HG03280 (cell line): ENCODE measurements around the gene ARID1A.

Experiments
- ATAC-seq: cut with Tn5 transposase; IDR thresholded peaks from one replicate; pipeline ENCODE4 v1.9.1; 2021; ENCODE audit warnings: mild to moderate bottlenecking, moderate library complexity; ENCODE audit not compliant: unreplicated experiment

The ARID1A gene

DNA sequence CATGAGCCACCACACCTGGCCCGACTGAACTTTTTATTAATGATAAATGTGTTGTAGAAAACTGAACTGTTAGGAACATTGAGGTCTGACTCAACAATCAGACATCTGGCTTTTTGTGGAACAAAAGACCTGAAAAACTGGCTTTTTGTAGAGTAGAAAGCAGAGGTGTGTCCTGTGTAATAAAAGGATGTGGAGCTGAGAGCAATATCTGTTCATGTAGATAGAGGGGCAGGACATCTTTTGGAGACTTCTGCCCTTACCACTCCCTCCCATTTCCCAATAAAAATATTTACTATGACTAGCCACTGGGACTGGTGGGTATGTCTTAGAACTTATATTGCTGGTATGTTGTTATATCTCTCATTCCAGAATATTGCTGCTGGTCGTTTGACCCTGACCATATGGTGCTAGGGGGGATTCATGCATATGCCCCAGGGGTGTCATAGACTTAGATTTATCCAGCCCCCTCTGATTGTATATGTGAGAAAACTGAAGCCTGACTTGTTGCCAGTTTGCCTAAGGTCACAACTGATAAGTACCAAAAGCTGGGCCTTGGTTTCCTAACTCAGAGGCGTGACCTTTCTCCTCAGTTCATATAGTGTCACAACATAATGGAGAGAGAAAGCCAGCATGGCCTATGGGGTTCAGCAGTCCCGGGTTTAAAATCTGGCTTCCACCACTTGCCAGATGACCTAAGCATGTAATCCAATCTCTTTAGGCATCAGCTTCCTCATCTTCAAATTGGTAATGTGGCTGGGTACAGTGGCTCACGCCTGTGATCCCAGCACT lies 58.5 kb downstream of the ARID1A start:
- ATAC-seq: no peak

DNA sequence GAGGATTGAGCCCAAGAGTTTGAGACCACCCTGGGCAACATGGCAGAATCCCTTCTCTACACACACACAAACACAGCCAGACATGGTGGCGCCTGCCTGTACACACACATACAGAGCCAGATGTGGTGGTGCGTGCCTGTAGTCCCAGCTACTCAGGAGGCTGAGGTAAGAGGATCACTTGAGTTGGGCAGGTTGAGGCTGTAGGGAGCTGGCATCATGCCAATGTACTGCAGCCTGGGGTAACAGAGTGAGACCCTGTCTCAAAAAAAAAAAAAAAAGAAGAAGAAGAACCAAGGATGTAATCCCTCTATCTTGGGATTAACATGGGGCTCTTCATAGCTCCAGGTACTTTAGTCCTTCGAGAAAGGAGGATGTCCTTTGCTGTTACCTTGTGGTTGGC lies 62.5 kb downstream of the ARID1A start:
- ATAC-seq: no peak

DNA sequence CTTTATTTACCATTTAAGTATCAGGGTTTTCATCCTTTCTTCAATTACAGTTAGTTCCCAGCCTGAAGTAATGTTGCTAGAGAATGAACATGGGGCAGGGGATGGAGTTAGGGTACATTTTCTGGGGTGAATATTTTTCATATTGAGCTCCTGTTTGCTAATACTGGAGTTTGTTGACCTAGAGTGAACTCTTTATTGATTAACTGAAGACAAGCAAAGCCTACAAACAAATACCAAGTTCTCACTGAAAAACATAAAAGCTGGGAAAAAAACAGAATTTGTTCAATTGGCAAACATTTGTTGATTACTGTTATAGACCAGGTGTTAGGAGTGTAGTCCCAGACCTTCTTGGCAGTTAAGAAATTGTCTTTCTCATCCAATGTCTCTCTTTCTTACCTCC lies 63.7 kb downstream of the ARID1A start:
- no peak for ATAC-seq

DNA sequence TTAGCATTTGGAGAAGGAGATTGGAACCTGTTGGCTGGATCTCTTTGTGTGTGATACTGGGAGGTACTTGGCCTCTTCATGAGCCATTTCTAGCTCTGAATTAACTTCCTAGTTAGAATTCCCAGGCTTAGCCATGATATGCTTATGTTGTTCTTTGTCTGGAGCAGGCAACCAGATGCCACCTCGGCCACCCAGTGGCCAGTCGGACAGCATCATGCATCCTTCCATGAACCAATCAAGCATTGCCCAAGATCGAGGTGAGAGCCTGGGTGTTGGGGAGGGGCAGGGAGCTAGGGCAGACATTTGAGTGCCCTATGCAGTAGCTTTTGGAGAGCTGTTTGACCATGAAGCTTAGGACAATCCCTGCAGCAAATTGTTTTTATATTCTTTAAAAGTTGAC lies 65.4 kb downstream of the ARID1A start:
- no peak for ATAC-seq

DNA sequence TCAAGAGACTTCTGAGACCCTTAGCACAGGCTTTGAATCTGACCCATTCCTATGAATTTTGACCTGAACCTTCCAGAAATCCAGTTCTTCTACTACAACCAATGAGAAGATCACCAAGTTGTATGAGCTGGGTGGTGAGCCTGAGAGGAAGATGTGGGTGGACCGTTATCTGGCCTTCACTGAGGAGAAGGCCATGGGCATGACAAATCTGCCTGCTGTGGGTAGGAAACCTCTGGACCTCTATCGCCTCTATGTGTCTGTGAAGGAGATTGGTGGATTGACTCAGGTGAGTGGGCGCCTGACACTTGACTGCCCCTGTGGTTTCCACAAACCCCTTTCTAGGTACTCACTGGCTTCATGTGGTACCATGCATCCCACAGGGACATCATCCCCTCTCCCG lies 71.9 kb downstream of the ARID1A start:
- ATAC-seq: no peak

DNA sequence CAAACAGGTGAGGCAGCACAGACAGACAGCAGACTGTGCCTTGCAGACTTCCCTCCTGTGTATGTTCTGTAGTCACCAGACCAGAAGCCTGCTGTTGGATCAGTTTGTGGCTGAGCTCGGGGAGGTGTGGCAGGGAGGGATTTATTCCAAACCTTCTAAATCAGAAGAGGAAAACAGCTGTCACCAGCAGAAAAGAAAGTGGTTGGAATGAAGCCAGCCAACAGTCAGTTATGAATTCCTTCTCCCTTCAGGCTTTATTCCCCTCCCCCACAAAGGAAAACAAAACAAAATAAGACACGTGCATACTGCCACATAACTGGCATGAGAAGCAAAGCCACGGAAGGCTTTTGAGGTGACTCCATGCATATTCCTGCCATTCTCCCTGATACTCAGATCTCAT lies 72.9 kb downstream of the ARID1A start:
- no peak for ATAC-seq

DNA sequence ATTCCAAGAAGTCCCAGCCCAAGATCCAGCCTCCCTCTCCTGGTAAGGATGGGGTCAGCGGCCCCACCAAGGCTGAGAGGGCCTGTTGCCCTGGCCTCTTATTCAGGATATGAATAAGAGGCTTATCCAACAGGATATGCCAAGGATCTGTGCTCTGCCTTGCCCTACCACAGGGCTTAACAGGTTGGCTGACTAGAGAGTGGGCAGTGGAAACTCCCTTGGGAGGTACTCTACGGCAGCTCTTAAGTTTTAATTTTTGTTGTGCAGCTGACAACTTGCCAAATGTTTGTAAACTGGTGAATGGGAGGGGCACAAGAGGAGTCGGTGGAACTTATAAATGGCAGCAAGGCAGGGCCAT lies 75.4 kb downstream of the ARID1A start:
- ATAC-seq: no peak

DNA sequence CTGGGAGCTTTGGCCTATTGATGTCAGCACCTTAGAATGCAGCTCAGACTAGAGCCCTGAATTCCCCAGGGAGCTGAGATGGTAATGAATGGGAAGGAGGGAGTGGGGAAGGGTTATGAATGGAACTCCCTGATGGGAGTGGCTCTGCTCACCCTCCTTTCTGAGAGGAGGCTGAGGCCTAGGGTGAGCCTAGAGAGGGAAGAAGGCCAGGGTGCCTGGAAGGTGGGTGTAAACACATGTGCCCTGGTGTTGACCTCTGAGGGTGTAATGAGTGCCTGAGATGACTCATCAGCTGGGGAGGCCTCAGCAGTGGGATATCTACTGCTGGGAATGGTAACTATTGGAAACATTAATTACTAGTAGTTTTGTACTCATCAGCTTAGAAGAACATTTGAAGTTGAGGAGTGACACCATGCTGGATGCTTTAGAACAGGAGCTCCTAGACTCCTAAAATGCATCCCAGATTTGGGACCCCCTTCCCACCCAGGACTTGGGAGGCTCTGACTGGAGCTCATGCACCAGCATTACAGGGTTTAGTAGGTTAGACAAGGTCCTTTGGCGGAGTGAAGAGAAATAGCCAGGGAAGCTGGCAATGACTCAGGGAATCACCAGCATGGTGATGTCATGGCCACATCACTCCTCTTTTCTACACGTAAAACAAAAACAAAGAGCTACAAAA lies 76.0 kb downstream of the ARID1A start:
- ATAC-seq: no peak

DNA sequence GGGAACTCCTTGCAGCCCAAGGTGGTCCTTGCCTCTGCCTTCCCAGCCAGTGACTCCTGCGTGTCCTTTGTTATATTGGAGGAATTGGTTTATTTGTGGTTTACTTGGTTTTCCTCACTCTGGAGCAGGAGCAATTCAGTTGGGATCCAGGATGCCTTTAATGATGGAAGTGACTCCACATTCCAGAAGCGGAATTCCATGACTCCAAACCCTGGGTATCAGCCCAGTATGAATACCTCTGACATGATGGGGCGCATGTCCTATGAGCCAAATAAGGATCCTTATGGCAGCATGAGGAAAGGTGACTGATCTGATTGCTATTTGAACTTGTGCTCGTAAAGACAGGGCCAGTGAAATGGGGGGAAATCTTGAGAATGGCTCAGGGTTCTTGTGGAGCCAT lies 76.9 kb downstream of the ARID1A start:
- no peak for ATAC-seq

DNA sequence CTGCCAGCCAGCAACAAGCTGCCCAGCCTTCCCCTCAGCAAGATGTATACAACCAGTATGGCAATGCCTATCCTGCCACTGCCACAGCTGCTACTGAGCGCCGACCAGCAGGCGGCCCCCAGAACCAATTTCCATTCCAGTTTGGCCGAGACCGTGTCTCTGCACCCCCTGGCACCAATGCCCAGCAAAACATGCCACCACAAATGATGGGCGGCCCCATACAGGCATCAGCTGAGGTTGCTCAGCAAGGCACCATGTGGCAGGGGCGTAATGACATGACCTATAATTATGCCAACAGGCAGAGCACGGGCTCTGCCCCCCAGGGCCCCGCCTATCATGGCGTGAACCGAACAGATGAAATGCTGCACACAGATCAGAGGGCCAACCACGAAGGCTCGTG lies 78.6 kb downstream of the ARID1A start:
- ATAC-seq: no peak

DNA sequence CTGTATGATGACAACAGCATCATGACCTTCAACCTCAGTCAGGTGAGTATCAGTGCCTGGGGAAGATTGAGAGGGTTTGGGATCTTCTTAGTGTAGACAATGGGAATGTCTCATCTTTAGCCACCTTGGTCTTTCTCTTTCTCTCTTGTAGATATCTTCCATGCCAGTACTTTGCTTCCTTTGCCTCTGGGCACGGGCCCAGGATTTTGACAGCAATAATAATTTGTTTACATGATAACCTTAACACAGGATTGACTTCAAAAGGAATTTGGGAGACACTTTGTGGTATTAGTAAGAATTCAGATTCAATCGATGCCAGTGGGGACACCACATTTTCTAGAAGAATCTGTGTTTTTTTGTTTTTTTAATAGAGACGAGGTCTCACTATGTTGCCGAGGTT lies 79.9 kb downstream of the ARID1A start:
- ATAC-seq: no peak

DNA sequence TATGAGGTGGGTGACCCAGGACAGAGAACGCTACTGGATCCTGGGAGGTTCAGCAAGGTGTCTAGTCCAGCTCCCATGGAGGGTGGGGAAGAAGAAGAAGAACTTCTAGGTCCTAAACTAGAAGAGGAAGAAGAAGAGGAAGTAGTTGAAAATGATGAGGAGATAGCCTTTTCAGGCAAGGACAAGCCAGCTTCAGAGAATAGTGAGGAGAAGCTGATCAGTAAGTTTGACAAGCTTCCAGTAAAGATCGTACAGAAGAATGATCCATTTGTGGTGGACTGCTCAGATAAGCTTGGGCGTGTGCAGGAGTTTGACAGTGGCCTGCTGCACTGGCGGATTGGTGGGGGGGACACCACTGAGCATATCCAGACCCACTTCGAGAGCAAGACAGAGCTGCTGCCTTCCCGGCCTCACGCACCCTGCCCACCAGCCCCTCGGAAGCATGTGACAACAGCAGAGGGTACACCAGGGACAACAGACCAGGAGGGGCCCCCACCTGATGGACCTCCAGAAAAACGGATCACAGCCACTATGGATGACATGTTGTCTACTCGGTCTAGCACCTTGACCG lies 83.4 kb downstream of the ARID1A start:
- no peak for ATAC-seq

DNA sequence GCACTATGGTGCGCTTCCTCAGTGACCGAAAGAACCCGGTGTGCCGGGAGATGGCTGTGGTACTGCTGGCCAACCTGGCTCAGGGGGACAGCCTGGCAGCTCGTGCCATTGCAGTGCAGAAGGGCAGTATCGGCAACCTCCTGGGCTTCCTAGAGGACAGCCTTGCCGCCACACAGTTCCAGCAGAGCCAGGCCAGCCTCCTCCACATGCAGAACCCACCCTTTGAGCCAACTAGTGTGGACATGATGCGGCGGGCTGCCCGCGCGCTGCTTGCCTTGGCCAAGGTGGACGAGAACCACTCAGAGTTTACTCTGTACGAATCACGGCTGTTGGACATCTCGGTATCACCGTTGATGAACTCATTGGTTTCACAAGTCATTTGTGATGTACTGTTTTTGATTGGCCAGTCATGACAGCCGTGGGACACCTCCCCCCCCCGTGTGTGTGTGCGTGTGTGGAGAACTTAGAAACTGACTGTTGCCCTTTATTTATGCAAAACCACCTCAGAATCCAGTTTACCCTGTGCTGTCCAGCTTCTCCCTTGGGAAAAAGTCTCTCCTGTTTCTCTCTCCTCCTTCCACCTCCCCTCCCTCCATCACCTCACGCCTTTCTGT lies 84.6 kb downstream of the ARID1A start:
- no peak for ATAC-seq

DNA sequence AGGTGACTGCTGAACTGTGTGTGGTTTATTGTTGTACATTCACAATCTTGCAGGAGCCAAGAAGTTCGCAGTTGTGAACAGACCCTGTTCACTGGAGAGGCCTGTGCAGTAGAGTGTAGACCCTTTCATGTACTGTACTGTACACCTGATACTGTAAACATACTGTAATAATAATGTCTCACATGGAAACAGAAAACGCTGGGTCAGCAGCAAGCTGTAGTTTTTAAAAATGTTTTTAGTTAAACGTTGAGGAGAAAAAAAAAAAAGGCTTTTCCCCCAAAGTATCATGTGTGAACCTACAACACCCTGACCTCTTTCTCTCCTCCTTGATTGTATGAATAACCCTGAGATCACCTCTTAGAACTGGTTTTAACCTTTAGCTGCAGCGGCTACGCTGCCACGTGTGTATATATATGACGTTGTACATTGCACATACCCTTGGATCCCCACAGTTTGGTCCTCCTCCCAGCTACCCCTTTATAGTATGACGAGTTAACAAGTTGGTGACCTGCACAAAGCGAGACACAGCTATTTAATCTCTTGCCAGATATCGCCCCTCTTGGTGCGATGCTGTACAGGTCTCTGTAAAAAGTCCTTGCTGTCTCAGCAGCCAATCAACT lies 85.5 kb downstream of the ARID1A start:
- no peak for ATAC-seq

DNA sequence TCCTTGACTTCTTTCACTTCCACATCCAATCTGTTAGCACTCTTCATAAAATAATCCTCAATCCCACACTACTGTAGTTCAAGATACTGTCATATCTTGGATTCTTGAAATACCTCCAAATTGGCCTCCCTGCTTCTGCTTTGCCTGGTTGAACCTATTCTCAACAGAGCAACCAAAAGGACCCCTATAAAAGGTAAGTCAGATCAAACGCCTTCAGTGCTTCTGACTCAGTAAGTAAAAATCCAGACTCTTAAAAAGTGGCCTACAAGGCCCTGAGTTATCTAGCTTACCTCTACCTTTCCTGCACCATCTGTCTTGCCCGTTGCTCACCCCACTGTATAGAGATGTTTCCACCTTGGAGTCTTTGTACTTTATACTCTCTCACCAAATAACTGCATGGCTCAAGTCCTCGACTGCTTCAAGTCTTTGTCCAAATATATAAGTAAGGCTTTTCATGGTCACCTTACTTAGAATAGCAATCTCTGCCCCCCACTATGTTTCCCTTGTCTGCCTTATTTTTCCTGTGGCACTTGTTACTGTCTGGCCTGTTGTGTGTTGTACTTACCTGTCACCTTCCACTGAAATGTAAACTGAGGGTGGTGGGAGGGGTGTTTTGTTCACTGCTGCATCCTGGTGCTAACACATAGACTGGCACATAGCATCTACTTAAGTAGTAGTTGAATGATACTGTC lies 86.9 kb downstream of the ARID1A start:
- ATAC-seq: no peak

DNA sequence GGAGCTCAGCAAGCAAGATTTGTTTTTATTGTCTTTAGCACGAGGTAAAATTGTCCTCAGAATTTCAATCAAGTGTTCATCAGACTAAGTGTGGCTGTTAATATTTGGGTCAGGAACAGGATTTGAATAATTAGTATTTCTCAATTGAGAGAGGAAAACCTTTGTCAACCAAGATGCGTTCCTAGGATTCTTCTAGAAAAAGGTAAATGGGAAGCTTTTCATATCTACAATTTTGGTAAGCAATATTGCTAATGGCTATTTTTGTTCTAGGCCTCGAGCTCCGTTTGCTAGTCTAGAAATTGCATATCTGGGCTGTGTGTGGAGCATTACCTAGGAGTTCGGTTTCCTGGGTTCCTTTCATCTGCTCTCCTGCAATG lies 87.8 kb downstream of the ARID1A start:
- no peak for ATAC-seq

DNA sequence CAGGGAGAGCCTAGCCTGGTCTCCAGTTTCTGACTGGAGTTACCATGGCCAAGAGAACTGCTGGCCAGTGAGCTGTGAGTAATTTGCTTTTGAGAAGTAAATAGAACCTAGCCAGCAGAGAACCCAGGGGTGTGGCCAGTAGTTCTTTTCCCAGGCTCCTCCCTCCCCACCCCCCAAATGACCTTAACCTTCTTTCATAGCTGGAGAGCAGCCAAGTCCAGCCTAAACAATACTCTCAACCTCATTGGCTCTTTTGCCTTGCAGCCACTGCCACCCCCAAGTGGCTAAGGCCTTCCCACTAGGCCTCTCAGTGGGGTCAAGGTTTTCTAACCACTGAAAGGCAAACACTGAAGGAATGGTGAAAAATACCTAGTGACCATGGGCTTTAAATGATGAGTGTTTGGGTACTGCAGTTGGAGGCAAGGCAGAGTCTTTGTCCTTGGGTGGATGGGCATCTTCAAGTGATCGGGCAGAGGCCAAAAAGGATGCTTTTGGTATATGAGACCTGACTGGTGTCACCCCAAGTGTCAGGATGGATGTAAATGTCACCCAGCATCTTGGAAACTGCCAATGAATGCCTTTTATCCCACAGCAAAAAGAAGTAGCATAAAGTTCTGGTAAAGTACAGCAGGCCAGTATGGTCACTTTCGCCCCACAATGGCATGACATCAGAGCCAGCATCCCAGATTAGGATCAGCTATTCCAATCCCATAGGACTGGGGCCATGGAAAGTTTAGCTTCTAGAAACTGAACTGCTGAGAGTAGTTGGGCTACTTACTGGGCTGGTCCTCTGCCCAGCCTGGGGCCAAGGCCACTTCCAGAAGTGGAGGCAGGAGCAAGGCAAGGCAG lies 88.4 kb downstream of the ARID1A start:
- no peak for ATAC-seq

DNA sequence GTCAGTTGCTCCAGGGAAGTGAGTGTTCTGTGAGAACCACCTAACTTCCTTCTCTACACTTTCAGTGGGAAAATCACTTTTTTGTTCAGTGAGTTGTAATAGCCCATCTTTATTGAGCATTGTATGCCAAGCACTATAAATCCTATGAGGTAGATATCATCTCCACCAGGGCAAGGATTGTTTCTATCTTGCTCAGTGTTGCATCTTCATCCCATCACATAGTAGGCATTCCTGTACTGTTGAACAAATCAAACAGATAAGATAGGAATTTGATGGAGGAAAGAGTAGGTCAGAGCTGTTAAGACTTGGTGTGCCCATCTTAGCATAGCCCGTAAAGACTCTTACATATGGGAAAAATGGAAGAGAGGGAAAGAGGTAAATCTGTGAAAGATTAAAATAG lies 89.1 kb downstream of the ARID1A start:
- ATAC-seq: no peak

DNA sequence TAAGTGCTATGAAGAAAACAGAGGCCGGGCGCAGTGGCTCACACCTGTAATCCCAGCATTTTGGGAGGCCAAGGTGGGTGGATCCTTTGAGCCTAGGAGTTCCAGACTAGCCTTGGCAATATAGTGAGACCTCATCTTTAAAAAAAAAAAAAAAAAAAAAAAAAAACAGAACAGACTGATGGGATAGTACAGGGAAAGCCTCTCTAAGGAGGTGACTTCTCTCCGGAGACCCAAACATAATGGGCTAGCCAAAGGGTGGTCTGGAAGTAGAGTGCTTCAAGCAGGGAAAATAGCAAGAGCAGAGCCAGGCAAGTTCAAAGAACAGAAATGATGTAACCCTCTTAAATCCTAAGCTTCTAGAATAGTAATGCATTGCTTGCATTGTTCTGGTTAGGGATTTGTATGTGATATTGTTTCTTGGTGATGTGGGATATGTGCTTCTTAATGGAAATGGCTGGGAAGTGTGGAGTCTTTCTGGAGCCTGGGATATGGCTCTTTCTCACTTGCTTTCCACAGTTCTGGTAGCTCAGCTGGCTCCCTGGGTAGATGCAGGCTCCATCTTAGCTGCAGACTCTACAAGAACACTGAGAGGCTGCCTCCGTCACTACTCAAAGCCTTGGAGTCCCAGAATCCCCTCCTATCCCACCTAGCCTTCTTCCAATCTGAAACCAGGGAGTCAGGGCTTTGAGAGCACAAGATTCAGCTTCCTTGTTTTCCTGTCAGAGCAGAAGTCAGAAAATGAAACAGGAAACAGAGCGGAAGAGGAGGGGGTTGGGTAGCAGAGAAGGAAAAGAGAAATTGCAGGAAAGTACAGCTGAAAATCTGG lies 90.0 kb downstream of the ARID1A start:
- ATAC-seq: no peak
